Measurements from ENCODE around the gene NKD1.

The NKD1 gene

GRCh38 chr16:50595859-50596258 lies 47.7 kb downstream of the NKD1 start:
- no peak for TF ChIP-seq REST (IDR thresholded peaks at IDR 0.05; ENCODE audit: insufficient read depth in 1 of 2, low read depth in 2 of 2, low read length in 2 of 2)
- TF ChIP-seq FOXP2 (optimal IDR thresholded peaks at IDR 0.05; ENCODE audit: borderline replicate concordance, extremely low read depth, extremely low read length, insufficient read depth), result no peak
- TF ChIP-seq SIN3A (IDR thresholded peaks at IDR 0.05; ENCODE audit: borderline replicate concordance, insufficient read depth, low read length), result no peak
- TF ChIP-seq POLR2AphosphoS5 (IDR thresholded peaks at IDR 0.05; ENCODE audit: low read depth, low read length), result no peak
- TF ChIP-seq TAF1 (IDR thresholded peaks at IDR 0.05; ENCODE audit: borderline replicate concordance, insufficient read depth, low read length), result no peak

GRCh38 chr16:50596762-50597450 lies 48.7 kb downstream of the NKD1 start:
- TF ChIP-seq FOXP2 (optimal IDR thresholded peaks at IDR 0.05; ENCODE audit: borderline replicate concordance, extremely low read depth, extremely low read length, insufficient read depth) (no peak), SIN3A (IDR thresholded peaks at IDR 0.05; ENCODE audit: borderline replicate concordance, insufficient read depth, low read length) (no peak), TAF1 (IDR thresholded peaks at IDR 0.05; ENCODE audit: borderline replicate concordance, insufficient read depth, low read length) (no peak)

- TF ChIP-seq REST (IDR thresholded peaks at IDR 0.05; ENCODE audit: insufficient read depth in 1 of 2, low read depth in 2 of 2, low read length in 2 of 2), result no peak
- no peak for TF ChIP-seq SIN3A (IDR thresholded peaks at IDR 0.05; ENCODE audit: borderline replicate concordance, insufficient read depth, low read length)
- TF ChIP-seq TAF1 (IDR thresholded peaks at IDR 0.05; ENCODE audit: borderline replicate concordance, insufficient read depth, low read length), result no peak
- TF ChIP-seq POLR2AphosphoS5 (IDR thresholded peaks at IDR 0.05; ENCODE audit: low read depth, low read length), result no peak
- TF ChIP-seq FOXP2 (optimal IDR thresholded peaks at IDR 0.05; ENCODE audit: borderline replicate concordance, extremely low read depth, extremely low read length, insufficient read depth), result no peak
Measured at GRCh38 chr16:50597563-50598255, 49.5 kb downstream of the NKD1 start.

GRCh38 chr16:50598256-50598894 lies 50.2 kb downstream of the NKD1 start:
- TF ChIP-seq REST (IDR thresholded peaks at IDR 0.05; ENCODE audit: insufficient read depth in 1 of 2, low read depth in 2 of 2, low read length in 2 of 2), result no peak
- no peak for TF ChIP-seq TAF1 (IDR thresholded peaks at IDR 0.05; ENCODE audit: borderline replicate concordance, insufficient read depth, low read length)
- no peak for TF ChIP-seq POLR2AphosphoS5 (IDR thresholded peaks at IDR 0.05; ENCODE audit: low read depth, low read length)
- TF ChIP-seq FOXP2 (optimal IDR thresholded peaks at IDR 0.05; ENCODE audit: borderline replicate concordance, extremely low read depth, extremely low read length, insufficient read depth), result no peak
- no peak for TF ChIP-seq SIN3A (IDR thresholded peaks at IDR 0.05; ENCODE audit: borderline replicate concordance, insufficient read depth, low read length)

GRCh38 chr16:50598936-50599361 lies 50.8 kb downstream of the NKD1 start:
- TF ChIP-seq TAF1 (IDR thresholded peaks at IDR 0.05; ENCODE audit: borderline replicate concordance, insufficient read depth, low read length) (no peak), SIN3A (IDR thresholded peaks at IDR 0.05; ENCODE audit: borderline replicate concordance, insufficient read depth, low read length) (no peak), POLR2AphosphoS5 (IDR thresholded peaks at IDR 0.05; ENCODE audit: low read depth, low read length) (no peak), REST (IDR thresholded peaks at IDR 0.05; ENCODE audit: insufficient read depth in 1 of 2, low read depth in 2 of 2, low read length in 2 of 2) (no peak), FOXP2 (optimal IDR thresholded peaks at IDR 0.05; ENCODE audit: borderline replicate concordance, extremely low read depth, extremely low read length, insufficient read depth) (no peak)
